ENCODE measurements around the gene AXL. TPM values are rescaled to one million over a fixed set of nuclear protein-coding genes. Genes with fewer than 3 reads are reported as not detected.
A peak's percentile ranks its signal among the peaks of the same experiment; 100 is the strongest.

Gene AXL
- total and polyA plus RNA-seq, 2 of the 8 experiments (the other 6 are each of a cell fraction or from before 2014, with no cell fraction given), result 35.3 to 51.0 TPM

DNA sequence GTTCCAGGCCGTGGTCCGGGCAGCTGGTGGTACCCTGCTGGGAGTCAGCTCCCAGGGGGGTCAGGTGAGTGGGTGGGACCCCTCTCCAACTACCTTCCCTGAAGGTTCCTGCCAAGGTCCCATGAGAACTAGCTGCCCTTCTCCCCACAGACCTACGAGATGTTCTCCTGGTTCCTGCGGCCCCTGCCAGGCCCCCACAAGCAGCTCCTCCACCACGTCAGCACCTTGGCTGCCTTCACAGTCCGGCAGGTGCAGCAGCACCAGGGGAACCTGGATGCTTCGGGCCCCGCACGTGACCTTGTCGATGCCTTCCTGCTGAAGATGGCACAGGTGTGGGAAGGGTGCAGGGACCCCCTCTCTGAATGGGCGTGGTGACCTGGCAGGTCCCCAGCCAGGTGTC lies 20.5 kb upstream of the AXL start:
- Histone ChIP-seq H2BK5ac (ENCODE audit: low read depth, low read length) (0 out of 2 replicates have a peak overlapping the region, but pooled peaks have one; percentile 24), H4K8ac (ENCODE audit: extremely low read depth, insufficient read depth, low read length) (no peak overlapping the region; the same call in 1 of the 2 replicates)
- WGBS, 2 experiments (ENCODE audit: extremely low coverage in 1 of 2, insufficient coverage in 1 of 2, insufficient read length in 1 of 2, insufficient replicate concordance in 2 of 2, low coverage in 1 of 2, low lambda C conversion rate in 2 of 2, missing lambda C conversion rate in 1 of 2), result 91% methylated on average over 11 of the region's 11 CpGs; no CpG with 5 or more reads in 1 of the 2 experiments

More for the DNA sequence above, 20.5 kb upstream of the AXL start:
- Histone ChIP-seq H3K23me2 (ENCODE audit: low read depth, low read length) (peaks cover 10% of the 10 kb centered on the region), H3K9me3 (ENCODE audit: insufficient read depth in 2 of 2, low read depth in 1 of 2, low read length in 1 of 2) (no peaks in the 10 kb centered on the region), H3K23ac (ENCODE audit: insufficient read length) (no peak overlapping the region), H3K4me2 (ENCODE audit: insufficient read depth in 1 of 2, low read depth in 2 of 2, low read length in 2 of 2) (no peak overlapping the region), H3K4ac (replicated peaks; ENCODE audit: insufficient read length, low read depth, low read length) (no peak overlapping the region), H3K79me1 (ENCODE audit: low read depth, low read length) (peaks cover 11% of the 10 kb centered on the region), H3K9ac (replicated peaks in 1 of 4; ENCODE audit: extremely low read depth in 1 of 4, low read depth in 3 of 4, low read length in 3 of 4) (no peak overlapping the region), H3K4me1 (replicated peaks in 1 of 4; ENCODE audit: control insufficient read depth in 3 of 4, insufficient read depth in 4 of 4, low read length in 3 of 4) (peaks cover 10 to 16% (median 12%) of the 10 kb centered on the region in 4 experiments), H3K27me3 (replicated peaks in 1 of 4; ENCODE audit: control insufficient read depth in 3 of 4, extremely low read depth in 1 of 4, insufficient read depth in 3 of 4, low read length in 3 of 4) (no peaks in the 10 kb centered on the region), H2BK20ac (ENCODE audit: low read length) (no peak overlapping the region), H2BK120ac (replicated peaks; ENCODE audit: low read depth, low read length) (no peak overlapping the region), H2AK5ac (ENCODE audit: low read depth, low read length) (no peak overlapping the region), H3K56ac (replicated peaks; ENCODE audit: insufficient read length, low read depth, low read length) (no peak overlapping the region), H4K5ac (ENCODE audit: insufficient read length, low read depth, low read length) (no peak overlapping the region), H3K14ac (ENCODE audit: insufficient read length) (no peak overlapping the region), H3K36me3 (ENCODE audit: control insufficient read depth in 2 of 4, insufficient read depth in 4 of 4, low read length in 3 of 4) (peaks cover 30 to 92% (median 57%) of the 10 kb centered on the region in 4 experiments), H3K18ac (ENCODE audit: extremely low read depth, low read length) (no peak overlapping the region), H4K91ac (replicated peaks; ENCODE audit: insufficient read length, low read length) (no peak overlapping the region), H2BK12ac (ENCODE audit: low read depth, low read length) (no peak overlapping the region), H3K79me2 (ENCODE audit: control insufficient read depth in 1 of 2, insufficient read depth in 2 of 2, low read length in 2 of 2) (peaks cover 3 to 45% of the 10 kb centered on the region in 2 experiments; a peak in 2 of 4 replicates), H3K27ac (ENCODE audit: low read depth, low read length) (no peak overlapping the region; the same call in 1 of the 2 replicates), H2BK15ac (ENCODE audit: low read length) (no peak overlapping the region), H2AFZ (ENCODE audit: low read length) (no peak overlapping the region), H4K20me1 (replicated peaks in 1 of 2; ENCODE audit: control insufficient read depth in 1 of 2, insufficient read depth in 2 of 2, low read length in 2 of 2) (peaks cover 2 to 27% of the 10 kb centered on the region in 2 experiments), H3K4me3 (ENCODE audit: extremely low read depth in 1 of 4, insufficient read depth in 2 of 4, low read depth in 3 of 4, low read length in 4 of 4) (no peak overlapping the region)
- ChIA-PET CTCF (ENCODE audit: partially characterized antibody) (interaction anchor here (0.8 to 1.0 kb wide), 4 partner anchors 9 to 224 kb away, joined by 3 to 6 read pairs (median 3); no protein-coding TSS in a partner anchor), POLR2A (ENCODE audit: partially characterized antibody) (interaction anchor here (1.0 to 1.4 kb wide), 5 partner anchors 21 to 86 kb away, joined by 3 to 6 read pairs (median 3); partner anchors contain the start of gene HNRNPUL1)
- DNase-seq (ENCODE audit: low read depth in 1 of 2, low spot score in 2 of 2), result no peak
- TF ChIP-seq HDAC6 (IDR thresholded peaks at IDR 0.05; ENCODE audit: low read depth, low read length) (no peak), ATF2 (IDR thresholded peaks at IDR 0.05; ENCODE audit: low read length) (no peak)
- no peak for FAIRE-seq

Data from H1 (cell line).